T-helper 22 cell (primary cell): ENCODE measurements around the gene CAPNS2.
"Not testable (repeated sequence)": the region's sequence is repeated elsewhere in the genome, so short reads cannot be mapped to it uniquely, and the experiment has no call there.

Experiments used
- DNase-seq: peaks from one replicate; pipeline ENCODE4 v3.0.0-alpha.2; 2020; ENCODE audit warnings: low read depth

Gene CAPNS2

GRCh38 chr16:55568207-55568606 lies 1.7 kb downstream of the CAPNS2 start:
- no peak for DNase-seq

- DNase-seq = no peak
These were observed 2.5 kb downstream of the CAPNS2 start for GRCh38 chr16:55569025-55569424.

DNA sequence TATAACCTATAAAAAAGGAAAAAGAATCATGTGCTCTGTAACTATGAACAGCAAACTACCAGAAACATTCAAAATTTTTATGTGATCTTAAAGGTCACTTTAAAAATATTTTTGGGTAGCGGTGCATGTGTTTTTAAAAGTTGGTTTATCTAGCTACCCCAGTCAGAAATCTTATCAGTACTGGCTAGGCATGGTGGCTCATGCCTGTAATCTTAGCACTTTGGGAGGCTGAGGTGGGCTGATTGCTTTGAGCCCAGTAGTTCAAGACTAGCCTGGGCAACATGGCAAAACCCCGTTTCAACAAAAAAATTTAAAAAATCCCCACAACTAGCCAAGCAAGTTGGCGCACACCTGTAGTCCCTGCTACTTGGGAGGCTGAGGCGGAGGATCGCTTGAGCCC lies 3.7 kb downstream of the CAPNS2 start:
- DNase-seq = no peak

- DNase-seq = no peak
These were observed 4.9 kb downstream of the CAPNS2 start for GRCh38 chr16:55571191-55571897.

- DNase-seq = no peak
These were observed 6.0 kb downstream of the CAPNS2 start for GRCh38 chr16:55572439-55572838.

DNA sequence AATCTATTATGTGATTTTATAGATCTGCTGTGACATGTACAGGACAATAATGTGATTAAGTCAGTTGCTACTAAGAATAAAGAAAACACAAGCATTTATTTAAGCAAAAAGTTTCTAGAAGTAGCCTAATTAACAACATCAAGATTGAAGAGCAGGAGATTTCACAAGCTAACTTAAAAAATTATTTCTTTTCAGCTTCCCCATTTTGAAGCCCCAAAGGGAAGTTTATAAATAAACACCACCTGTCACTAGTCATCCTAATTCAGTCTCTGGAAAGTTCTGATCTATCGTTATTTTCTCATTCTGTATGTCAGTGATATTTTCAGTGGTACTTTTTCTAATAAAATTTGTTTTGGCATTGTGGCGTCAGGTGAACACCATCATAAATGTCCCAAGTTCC lies 8.3 kb downstream of the CAPNS2 start:
- no peak for DNase-seq

DNA sequence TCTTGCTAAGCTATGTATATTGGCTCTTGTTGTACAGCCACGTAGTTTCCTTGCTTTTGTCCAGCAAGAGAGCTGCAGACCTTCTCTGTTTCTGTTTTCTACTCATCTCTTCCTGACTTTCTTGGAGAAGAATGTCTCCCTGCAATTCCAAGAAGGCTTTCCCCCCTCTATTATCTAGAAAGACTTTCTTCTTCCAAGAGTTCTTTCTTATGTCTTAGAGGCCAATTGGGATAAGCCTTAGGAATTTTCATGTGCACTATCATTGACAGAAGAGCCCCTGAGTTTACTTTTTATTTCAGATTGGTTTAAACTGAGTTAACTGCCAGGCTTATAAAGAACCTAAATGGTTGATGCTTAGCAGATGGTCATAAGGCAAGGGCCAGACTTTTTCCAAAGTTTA lies 9.0 kb downstream of the CAPNS2 start:
- DNase-seq = no peak

- no peak for DNase-seq
These were observed 9.9 kb downstream of the CAPNS2 start for GRCh38 chr16:55576384-55576783.

DNA sequence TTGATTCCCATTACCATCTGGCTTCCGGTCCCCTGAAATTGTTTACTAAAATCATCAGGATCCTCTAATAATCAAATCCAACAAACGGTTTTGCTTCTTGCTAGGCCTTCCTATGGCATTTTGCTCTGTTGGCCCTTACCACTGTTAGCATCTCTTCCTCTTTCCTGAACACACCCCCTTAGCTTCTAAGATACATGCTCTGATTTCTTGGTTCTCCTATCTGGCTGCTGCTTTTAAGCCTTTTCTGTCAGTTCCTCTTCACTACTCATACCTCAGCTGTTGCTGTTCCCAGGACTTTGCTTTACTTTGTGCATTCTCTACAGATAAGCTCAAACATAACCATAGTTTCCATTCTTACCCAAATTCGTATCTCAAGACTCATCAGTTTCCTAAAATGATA lies 11.4 kb downstream of the CAPNS2 start:
- no peak for DNase-seq

DNA sequence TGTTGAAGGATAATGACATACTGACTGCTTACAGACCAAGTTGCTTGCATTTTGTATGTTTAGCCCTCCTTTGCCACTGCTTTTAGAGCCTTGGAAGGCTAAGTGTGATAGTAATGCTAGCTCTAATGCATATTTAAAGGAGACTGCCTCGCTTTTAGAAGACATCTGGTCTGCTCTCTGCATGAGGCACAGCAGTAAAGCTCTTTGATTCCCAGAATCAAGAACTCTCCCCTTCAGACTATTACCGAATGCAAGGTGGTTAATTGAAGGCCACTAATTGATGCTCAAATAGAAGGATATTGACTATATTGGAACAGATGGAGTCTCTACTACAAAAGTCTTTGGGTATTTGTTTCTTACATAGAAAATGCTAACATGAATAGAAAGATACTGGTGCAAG lies 19.1 kb downstream of the CAPNS2 start:
- no peak for DNase-seq

- no peak for DNase-seq
These were observed 22.3 kb downstream of the CAPNS2 start for GRCh38 chr16:55588799-55589198.

GRCh38 chr16:55592306-55592705 lies 25.8 kb downstream of the CAPNS2 start:
- DNase-seq = no peak

GRCh38 chr16:55597928-55598327 lies 31.4 kb downstream of the CAPNS2 start:
- no peak for DNase-seq

DNA sequence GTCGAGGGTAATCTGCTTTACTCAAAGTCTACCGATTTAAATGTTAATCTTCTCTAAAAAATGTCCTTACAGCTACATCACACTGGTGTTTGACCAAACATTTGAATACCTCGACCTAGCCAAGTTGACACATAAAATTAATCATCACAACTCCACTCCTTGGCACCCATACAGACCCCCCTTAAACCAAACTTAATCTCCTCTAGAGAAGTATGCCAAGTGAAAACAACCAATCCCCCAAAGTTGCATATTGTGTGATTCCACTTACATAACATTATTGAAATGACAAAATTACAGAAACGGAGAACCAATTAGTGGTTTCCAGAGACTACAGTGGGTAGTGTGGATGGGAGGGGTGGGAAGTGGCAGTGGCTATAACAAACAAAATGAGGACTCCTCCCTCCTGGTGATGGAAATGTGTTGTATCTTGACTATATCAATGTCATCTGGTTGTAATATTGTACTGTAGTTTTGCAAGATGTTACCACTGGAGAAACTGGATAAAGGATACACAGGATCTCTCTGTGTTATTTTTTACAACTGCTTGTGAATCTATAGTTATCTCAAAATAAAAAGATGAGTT lies 39.4 kb downstream of the CAPNS2 start:
- DNase-seq = no peak

- DNase-seq = no peak
These were observed 47.3 kb downstream of the CAPNS2 start for GRCh38 chr16:55613613-55614335.

GRCh38 chr16:55615071-55615470 lies 48.6 kb downstream of the CAPNS2 start:
- no peak for DNase-seq

- not testable (repeated sequence) for DNase-seq
These were observed 49.2 kb downstream of the CAPNS2 start for GRCh38 chr16:55615670-55616069.
